GM06990 (cell line): ENCODE measurements around the gene ZNF609.

Source experiments
- DNase-seq: peaks from one replicate; pipeline ENCODE4 v3.0.0-alpha.2; 2011; ENCODE audit not compliant: insufficient read length; ENCODE audit errors: extremely low read depth
- H3K27me3 ChIP-seq: replicated peaks from 2 replicates; pipeline ENCODE4 v1.6.0; 2011; ENCODE audit warnings: low read length; ENCODE audit not compliant: control insufficient read depth, insufficient read depth
- H3K36me3 ChIP-seq: 2 replicates; pipeline ENCODE4 v1.5.1; 2011; ENCODE audit warnings: low read length; ENCODE audit not compliant: control insufficient read depth, insufficient read depth
- H3K4me3 ChIP-seq: replicated peaks from 2 replicates; pipeline ENCODE4 v1.5.1; 2011; ENCODE audit warnings: low read depth, mild to moderate bottlenecking, control low read depth, low read length
- CTCF ChIP-seq: IDR thresholded peaks from 2 replicates; pipeline ENCODE4 v1.5.1; 2011; ENCODE audit warnings: low read length, control low read depth, mild to moderate bottlenecking, inconsistent platforms; ENCODE audit not compliant: insufficient read depth, poor library complexity, severe bottlenecking

Gene ZNF609

DNA sequence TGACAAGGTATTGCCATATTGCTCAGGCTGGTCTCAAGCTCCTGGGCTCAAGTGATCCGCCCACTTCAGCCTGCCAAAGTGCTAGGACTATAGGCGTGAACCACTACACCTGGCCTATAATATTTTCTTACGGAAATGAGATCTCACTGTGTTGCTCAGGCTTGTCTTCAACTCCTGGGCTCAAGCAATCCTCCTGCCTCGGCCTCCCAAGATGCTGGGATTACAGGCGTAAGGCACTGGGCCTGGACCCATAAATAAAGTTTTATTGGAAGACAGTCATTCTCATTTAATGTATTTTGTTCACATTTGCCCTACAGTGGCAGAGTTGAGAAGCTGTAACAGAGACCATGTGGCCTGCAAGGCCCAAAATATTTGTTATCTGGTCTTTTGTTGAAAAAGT, 173.0 kb downstream of the ZNF609 start:
- Histone ChIP-seq H3K4me3 (no peak overlapping the region), H3K36me3 (no peaks in the 10 kb centered on the region), H3K27me3 (no peaks in the 10 kb centered on the region)
- DNase-seq: no peak
- TF ChIP-seq CTCF: no peak

DNA sequence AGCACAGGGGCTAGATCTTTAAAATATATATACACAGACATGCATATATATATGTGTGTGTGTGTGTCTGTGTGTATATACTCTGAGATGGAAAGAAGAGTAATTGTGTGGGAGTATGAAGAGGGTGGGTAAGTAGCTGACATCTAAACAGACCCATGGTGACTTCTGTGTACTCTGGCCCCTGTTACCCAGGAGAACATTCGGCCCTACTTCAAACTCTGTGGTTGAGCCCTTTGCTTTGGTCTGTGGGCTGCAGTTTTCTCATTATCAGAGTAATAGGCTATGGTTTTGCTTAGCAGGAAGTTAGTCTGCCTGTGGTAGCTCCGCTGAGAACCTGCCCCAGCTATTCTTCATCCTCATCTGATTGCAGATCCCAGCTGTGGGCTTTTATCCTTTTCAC, 173.6 kb downstream of the ZNF609 start:
- TF ChIP-seq CTCF: no peak
- H3K27me3 ChIP-seq: no peaks in the 10 kb centered on the region
- H3K4me3 ChIP-seq: peak overlapping the region; percentile 37; the same call in 1 of the 2 replicates
- H3K36me3 ChIP-seq: no peaks in the 10 kb centered on the region
- DNase-seq: peak; percentile 62

- DNase-seq: peak; percentile 38
- TF ChIP-seq CTCF: no peak
- no peaks in the 10 kb centered on the region for H3K36me3 ChIP-seq
- peak overlapping the region; percentile 37 for H3K4me3 ChIP-seq
- no peaks in the 10 kb centered on the region for H3K27me3 ChIP-seq
These were observed 174.5 kb downstream of the ZNF609 start for GRCh38 chr15:64634576-64635498.

GRCh38 chr15:64635499-64636495, 175.4 kb downstream of the ZNF609 start:
- Histone ChIP-seq H3K27me3 (no peaks in the 10 kb centered on the region), H3K36me3 (no peaks in the 10 kb centered on the region), H3K4me3 (no peak overlapping the region)
- DNase-seq: no peak
- no peak for TF ChIP-seq CTCF

- no peak for TF ChIP-seq CTCF
- H3K4me3 ChIP-seq: no peak overlapping the region
- H3K27me3 ChIP-seq: no peaks in the 10 kb centered on the region
- DNase-seq: no peak
- H3K36me3 ChIP-seq: no peaks in the 10 kb centered on the region
These were observed 176.2 kb downstream of the ZNF609 start for GRCh38 chr15:64636556-64636955.
